Retinal pigment epithelial cell (primary cell): ENCODE measurements around the gene BRSK2.

Source experiments
- DNase-seq: peaks from one replicate; pipeline ENCODE4 v3.0.0-alpha.2; 2010; ENCODE audit warnings: low read depth
- H3K4me3 ChIP-seq: 2 replicates; pipeline ENCODE4 v1.5.1; 2011; ENCODE audit warnings: mild to moderate bottlenecking, low read length, control low read depth, moderate library complexity
- TF ChIP-seq, protein P1 (sequence below): conservative IDR thresholded peaks from 2 replicates; pipeline ENCODE4 v1.5.1; 2011; ENCODE audit warnings: low read depth, low read length, control low read depth, inconsistent platforms

The BRSK2 gene

DNA sequence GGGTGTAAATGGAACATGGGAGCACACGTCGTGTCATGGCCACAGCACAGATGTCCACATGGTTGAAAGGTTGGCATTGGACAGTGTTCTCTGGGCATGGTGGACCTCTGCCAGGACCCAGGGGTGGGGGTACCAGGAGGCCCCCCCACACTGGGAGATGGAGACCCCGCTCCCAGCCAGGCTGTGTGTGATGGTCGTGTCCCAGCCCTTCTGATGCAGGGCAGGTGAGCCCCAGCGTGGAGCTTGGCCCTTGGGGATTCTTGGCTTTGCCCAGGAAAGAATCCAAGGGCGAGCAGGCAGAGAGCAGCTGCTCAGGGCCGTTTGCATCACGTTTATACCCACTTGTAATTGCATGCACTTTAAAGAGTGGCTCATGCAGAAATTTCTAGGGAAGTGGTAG lies 22.0 kb upstream of the BRSK2 start:
- TF ChIP-seq, protein P1, sequence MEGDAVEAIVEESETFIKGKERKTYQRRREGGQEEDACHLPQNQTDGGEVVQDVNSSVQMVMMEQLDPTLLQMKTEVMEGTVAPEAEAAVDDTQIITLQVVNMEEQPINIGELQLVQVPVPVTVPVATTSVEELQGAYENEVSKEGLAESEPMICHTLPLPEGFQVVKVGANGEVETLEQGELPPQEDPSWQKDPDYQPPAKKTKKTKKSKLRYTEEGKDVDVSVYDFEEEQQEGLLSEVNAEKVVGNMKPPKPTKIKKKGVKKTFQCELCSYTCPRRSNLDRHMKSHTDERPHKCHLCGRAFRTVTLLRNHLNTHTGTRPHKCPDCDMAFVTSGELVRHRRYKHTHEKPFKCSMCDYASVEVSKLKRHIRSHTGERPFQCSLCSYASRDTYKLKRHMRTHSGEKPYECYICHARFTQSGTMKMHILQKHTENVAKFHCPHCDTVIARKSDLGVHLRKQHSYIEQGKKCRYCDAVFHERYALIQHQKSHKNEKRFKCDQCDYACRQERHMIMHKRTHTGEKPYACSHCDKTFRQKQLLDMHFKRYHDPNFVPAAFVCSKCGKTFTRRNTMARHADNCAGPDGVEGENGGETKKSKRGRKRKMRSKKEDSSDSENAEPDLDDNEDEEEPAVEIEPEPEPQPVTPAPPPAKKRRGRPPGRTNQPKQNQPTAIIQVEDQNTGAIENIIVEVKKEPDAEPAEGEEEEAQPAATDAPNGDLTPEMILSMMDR, result no peak
- no peak overlapping the region for H3K4me3 ChIP-seq
- no peak for DNase-seq

DNA sequence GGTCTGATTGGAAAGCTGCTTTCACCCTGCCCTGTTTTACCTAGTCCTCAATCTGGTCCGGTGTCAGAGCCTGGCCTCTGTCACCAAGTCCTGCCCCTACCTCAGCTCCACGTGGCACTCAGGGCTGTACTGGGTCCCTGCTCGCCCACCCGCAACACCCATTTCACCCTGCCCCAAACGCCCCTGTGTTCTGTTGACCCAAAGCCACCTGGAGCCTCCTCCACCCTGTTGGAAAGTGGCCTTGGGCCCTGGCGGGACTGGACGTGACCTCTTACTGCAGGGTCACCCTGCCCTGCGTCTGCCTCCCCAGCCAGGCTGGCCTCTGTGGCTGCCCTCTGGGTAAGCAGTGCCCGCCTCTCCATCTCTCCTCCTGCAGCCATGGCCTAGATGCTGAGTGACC lies 21.5 kb upstream of the BRSK2 start:
- no peak overlapping the region for H3K4me3 ChIP-seq
- TF ChIP-seq, protein P1, result no peak
- no peak for DNase-seq

DNA sequence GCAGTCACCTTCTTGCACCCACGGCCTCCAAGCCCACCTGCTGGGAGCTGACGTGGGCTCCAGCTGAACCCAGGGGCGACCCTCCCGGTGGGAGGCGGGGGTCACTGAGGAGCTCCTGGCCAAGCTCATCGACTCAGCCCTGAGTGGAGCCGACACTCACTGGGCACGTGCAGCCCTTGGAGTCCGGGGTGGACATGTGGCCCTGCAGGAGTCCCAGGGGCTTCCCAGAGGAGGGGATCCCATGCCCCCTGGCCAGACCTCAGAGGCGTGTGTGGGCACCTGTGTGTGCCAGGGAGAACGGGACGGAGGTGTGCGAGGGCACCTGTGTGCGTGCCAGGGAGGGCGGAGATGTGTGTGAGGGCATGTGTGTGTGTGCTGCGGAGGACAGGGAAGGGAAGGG lies 20.8 kb upstream of the BRSK2 start:
- H3K4me3 ChIP-seq, result no peak overlapping the region
- TF ChIP-seq, protein P1, result no peak
- no peak for DNase-seq

DNA sequence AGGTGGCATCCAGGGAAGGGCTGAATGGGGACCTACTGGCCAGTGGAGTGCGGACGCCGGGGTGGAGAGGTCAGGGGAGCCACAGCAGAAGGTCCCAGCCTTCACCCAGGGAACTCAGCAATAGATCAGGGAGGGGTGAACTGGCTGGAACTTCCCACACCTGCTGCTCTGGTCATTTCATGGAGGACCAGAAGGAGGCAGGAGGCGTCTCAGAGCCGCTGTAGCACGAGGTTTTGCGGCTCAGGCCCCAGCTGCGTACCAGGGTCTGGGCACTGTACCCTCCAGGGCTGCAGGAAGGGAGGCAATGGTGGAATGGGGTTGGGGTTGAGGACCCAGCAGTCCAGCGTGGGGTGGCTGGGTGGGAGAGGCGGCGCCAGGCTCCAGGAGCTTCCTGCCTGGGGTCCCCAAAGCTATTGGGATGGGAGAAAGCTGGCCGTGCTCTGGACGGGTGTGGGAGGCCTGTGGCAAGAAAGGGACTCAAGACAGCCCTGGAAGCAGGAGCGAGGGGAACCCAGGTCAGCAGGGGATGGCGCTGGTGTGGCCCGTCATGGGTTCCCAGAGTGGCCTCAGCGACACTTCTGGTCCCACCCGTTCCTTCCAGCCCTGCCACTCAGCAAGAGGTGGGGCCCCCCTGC lies 20.2 kb upstream of the BRSK2 start:
- TF ChIP-seq, protein P1, result no peak
- no peak overlapping the region for H3K4me3 ChIP-seq
- no peak for DNase-seq

DNA sequence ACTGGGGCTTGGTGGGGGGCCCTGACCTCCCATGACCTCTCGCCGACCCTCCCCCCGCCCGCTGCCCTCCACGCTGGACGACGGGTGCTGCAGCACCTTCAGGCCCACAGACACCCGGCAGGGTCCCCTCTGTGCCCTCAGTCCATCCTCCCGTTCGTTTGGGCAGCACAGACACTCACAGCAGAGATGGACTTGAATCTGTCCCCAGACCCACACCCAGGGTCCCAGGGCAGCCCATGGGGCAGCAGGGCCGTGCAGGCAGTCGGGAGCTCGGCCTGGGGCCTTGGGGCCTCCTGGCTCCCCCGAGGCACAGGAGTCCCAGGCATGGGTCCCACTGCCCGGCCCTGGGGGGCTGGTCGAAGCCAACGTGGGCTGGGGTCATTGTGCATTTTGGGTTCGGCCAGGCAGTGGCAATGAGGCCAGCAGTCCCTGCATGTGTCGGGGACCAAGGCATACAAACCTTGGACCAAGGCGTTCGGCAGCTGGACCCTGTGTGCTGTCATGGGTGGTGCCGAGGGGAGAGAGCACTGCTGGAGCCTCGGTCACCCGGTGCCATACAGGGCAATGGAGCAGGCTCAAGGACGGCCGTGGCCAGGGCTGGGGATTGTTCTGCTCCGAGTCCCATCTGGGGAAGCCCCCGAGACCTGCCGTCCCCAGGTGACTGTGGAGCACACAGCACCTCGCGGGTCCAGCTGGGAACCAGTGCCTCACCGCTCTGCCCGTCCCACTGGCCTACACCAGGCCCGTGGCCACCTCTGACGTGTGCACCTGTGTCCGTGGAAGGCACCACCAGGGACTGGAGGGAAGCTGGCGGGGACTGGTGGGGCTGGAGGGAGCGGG lies 19.3 kb upstream of the BRSK2 start:
- TF ChIP-seq, protein P1, result no peak

DNA sequence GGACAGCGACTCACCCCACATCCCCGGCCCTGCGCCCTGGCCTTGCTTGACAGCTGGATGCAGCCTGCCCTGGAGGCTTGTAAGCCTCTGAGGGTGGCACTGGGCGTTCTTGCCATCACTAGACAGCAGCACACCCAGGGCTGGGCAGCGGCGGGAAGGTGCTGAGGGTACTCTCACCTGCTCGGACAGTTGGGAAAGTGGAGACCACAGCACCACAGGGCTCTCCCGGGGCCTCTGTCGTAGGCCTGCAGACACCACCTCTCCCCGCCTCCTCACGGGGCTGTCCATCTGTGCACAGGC lies 18.8 kb upstream of the BRSK2 start:
- DNase-seq, result no peak
- H3K4me3 ChIP-seq, result no peak overlapping the region
- TF ChIP-seq, protein P1, result no peak

More for the DNA sequence above, 19.3 kb upstream of the BRSK2 start:
- no peak overlapping the region for H3K4me3 ChIP-seq
- no peak for DNase-seq

DNA sequence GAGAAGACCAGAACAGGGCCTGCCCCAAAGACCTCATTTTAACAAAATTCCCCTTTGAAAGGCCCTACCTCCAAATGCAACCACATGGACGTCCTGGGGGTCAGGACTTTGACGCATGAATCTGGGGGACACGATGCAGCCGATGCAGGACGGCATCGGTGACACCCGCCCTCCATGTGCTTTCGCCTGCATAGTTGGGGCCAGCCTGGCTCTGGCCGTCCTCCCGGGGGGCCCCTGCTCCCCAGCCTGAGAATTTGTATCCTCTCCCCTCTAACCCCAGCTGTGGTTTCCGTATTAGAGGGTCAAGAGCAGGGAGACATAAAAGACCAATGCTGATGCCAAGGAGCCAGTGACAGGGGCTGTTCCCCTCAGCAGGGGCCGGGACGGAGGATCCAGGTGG lies 18.4 kb upstream of the BRSK2 start:
- DNase-seq, result no peak
- TF ChIP-seq, protein P1, result no peak
- no peak overlapping the region for H3K4me3 ChIP-seq
